ENCODE measurements around the gene PTPRU. TPM values are rescaled to one million over a fixed set of nuclear protein-coding genes. Genes with fewer than 3 reads are reported as not detected.

Gene PTPRU
- total RNA-seq, 1 experiment from 2014 or later, result 41.4 TPM

DNA sequence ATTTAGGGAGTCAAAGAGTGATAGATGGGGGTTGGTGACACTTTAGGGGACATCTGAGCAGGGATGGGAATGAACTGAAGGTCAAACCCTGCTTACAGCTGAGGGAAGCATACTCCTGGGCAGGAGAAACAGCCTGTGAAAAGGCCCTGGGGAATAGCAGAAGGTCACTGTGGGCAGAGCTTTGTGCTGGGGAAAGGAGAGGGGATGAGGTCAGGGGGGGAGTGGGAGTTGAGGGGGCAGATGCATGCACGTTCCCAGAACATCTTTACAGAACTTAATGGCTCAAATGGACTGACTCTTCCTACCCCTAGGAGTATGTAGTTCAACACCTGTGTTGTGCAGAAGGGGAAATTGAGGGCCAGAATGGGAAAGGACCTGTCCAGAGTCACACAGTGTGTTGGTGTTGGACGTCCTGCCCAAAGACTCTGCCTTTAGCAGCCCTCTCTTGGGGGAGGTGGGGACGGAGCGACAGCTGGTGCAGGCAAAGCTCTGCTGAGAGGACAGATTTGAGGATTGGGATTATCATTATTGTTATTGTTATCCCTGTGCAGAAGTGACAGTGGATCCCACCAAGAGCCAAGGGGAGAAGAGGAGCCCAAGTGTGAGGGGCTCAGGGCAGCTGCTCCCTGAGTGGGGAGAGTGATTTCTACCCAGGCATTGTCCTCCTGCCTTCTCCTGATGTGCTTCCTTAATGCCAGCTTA, 116.5 kb downstream of the PTPRU start:
- ChIA-PET POLR2A (no interaction called here), CTCF (no interaction called here)
- Histone ChIP-seq H3K9me3 (no peaks in the 10 kb centered on the region), H3K4me3 (ENCODE audit: low read depth, low read length) (no peak overlapping the region), H3K27me3 (replicated peaks; ENCODE audit: control insufficient read depth, insufficient read depth, low read length) (no peaks in the 10 kb centered on the region), H3K36me3 (ENCODE audit: control insufficient read depth, insufficient read depth, low read length) (no peaks in the 10 kb centered on the region), H3K4me1 (no peaks in the 10 kb centered on the region)
- Mint-ChIP-seq H3K4me3 (ENCODE audit: unreplicated experiment) (no peak overlapping the region), H3K4me1 (ENCODE audit: low read depth, unreplicated experiment) (no peaks in the 10 kb centered on the region), H3K36me3 (ENCODE audit: insufficient read depth, unreplicated experiment) (no peaks in the 10 kb centered on the region), H3K27me3 (ENCODE audit: insufficient read depth, unreplicated experiment) (peaks cover 17% of the 10 kb centered on the region), H3K9me3 (ENCODE audit: unreplicated experiment) (no peaks in the 10 kb centered on the region), H3K27ac (ENCODE audit: unreplicated experiment) (no peak overlapping the region)
- no TSS peak for BruUV-seq (replicated peaks)
- TF ChIP-seq CTCF (IDR thresholded peaks at IDR 0.05; ENCODE audit: insufficient read depth in 1 of 2, low read depth in 1 of 2, low read length in 1 of 2, severe bottlenecking in 1 of 2, unreplicated experiment in 1 of 2), result no peak
- intact Hi-C loops (cut with micrococcal nuclease; ENCODE audit: unreplicated experiment), result no loop called here
- no peak for DNase-seq

DNA sequence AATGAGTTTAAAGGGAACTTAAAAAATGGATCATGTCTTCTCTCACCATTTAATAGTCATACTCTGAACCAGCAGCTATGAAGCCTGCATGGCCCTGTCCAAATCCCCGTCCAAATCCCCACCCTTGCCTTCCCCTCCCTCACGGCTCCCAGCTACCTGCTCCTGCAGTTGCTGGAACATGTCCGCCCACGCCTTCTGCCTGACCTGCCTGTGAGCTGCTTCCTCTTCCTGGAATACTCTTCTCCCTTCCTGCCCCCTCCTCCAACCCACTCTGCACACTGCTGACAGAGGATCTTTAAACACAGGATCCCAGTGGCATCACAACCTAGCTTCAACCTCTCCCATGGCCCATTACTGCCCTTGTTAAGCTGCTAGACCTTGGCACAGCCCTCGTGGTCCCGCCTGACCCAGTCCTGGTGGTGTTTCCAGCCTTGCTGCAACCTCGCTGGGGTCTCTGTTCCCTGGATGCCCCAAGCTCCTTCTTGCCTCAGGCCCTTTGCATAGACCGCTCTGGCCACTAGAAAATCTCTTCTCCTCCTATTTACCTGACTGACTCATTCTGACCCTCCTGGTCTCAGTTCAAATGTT, 118.3 kb downstream of the PTPRU start:
- Histone ChIP-seq H3K4me3 (ENCODE audit: low read depth, low read length) (no peak overlapping the region), H3K36me3 (ENCODE audit: control insufficient read depth, insufficient read depth, low read length) (no peaks in the 10 kb centered on the region), H3K9me3 (no peaks in the 10 kb centered on the region), H3K4me1 (no peaks in the 10 kb centered on the region), H3K27me3 (replicated peaks; ENCODE audit: control insufficient read depth, insufficient read depth, low read length) (no peaks in the 10 kb centered on the region)
- H3K36me3 Mint-ChIP-seq (ENCODE audit: insufficient read depth, unreplicated experiment), result no peaks in the 10 kb centered on the region
- no peak for DNase-seq
- TF ChIP-seq CTCF (IDR thresholded peaks at IDR 0.05; ENCODE audit: insufficient read depth in 1 of 2, low read depth in 1 of 2, low read length in 1 of 2, severe bottlenecking in 1 of 2, unreplicated experiment in 1 of 2), result no peak
- H3K27ac Mint-ChIP-seq (ENCODE audit: unreplicated experiment), result no peak overlapping the region
- no peak overlapping the region for H3K4me3 Mint-ChIP-seq (ENCODE audit: unreplicated experiment)
- POLR2A ChIA-PET, result no interaction called here
- intact Hi-C loops (cut with micrococcal nuclease; ENCODE audit: unreplicated experiment), result no loop called here
- no peaks in the 10 kb centered on the region for H3K4me1 Mint-ChIP-seq (ENCODE audit: low read depth, unreplicated experiment)
- H3K27me3 Mint-ChIP-seq (ENCODE audit: insufficient read depth, unreplicated experiment), result peaks cover 12% of the 10 kb centered on the region
- no peaks in the 10 kb centered on the region for H3K9me3 Mint-ChIP-seq (ENCODE audit: unreplicated experiment)
- CTCF ChIA-PET, result no interaction called here
- BruUV-seq (replicated peaks), result no TSS peak

- no peaks in the 10 kb centered on the region for H3K27me3 ChIP-seq (replicated peaks; ENCODE audit: control insufficient read depth, insufficient read depth, low read length)
- no peak overlapping the region for H3K4me3 ChIP-seq (ENCODE audit: low read depth, low read length)
- H3K4me1 ChIP-seq, result no peaks in the 10 kb centered on the region
- TF ChIP-seq CTCF (IDR thresholded peaks at IDR 0.05; ENCODE audit: insufficient read depth in 1 of 2, low read depth in 1 of 2, low read length in 1 of 2, severe bottlenecking in 1 of 2, unreplicated experiment in 1 of 2), result no peak
- no peaks in the 10 kb centered on the region for H3K9me3 ChIP-seq
- ChIA-PET CTCF (no interaction called here), POLR2A (no interaction called here)
- Mint-ChIP-seq H3K27ac (ENCODE audit: unreplicated experiment) (no peak overlapping the region), H3K27me3 (ENCODE audit: insufficient read depth, unreplicated experiment) (peaks cover 12% of the 10 kb centered on the region), H3K4me3 (ENCODE audit: unreplicated experiment) (no peak overlapping the region), H3K4me1 (ENCODE audit: low read depth, unreplicated experiment) (no peaks in the 10 kb centered on the region), H3K36me3 (ENCODE audit: insufficient read depth, unreplicated experiment) (no peaks in the 10 kb centered on the region), H3K9me3 (ENCODE audit: unreplicated experiment) (no peaks in the 10 kb centered on the region)
- no peak for DNase-seq
- no TSS peak for BruUV-seq (replicated peaks)
- no peaks in the 10 kb centered on the region for H3K36me3 ChIP-seq (ENCODE audit: control insufficient read depth, insufficient read depth, low read length)
- intact Hi-C loops (cut with micrococcal nuclease; ENCODE audit: unreplicated experiment), result no loop called here
Observed at GRCh38 chr1:29355375-29355774, 119.1 kb downstream of the PTPRU start.
